Measurements from ENCODE around the gene NEFH. TPM values are rescaled to one million over a fixed set of nuclear protein-coding genes. Genes with fewer than 3 reads are reported as not detected.

The NEFH gene
- total RNA-seq, 2 experiments from 2014 or later: not detected

DNA sequence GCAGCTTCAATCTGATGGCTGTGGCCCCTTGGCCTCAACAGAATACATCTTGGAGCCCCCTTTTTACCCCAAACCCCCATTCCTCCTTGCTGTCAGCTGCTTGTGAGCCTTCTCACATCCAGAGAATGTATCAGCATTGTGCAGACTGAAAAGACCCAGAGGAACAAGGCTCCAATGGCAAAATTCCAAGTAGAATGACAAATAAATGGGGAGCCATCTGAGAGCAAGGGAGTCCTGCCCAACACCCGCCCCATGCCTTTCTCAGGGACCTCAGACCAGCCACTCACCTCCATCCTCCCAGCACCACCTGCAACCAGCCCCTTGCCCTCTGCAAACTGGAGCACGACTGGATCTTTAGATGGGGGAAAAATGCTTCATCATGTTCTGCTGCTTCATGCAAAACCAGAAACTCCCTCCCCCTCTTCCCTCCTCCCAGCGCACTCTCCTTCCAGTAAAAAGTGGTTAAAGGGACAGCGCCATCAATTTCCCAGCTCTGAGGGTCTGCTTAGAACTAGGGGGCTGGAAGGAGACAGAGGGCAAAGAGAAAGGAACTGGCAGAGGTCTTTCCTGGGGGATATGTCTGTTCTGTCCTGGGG, 2.2 kb upstream of the NEFH start:
- H3K9me2 ChIP-seq (ENCODE audit: insufficient read depth, low read length): no peaks in the 10 kb centered on the region
- intact Hi-C loops (cut with micrococcal nuclease; ENCODE audit: unreplicated experiment): no loop called here
- no peak for DNase-seq (ENCODE audit: low spot score)
- no peak overlapping the region for H3K27ac ChIP-seq (ENCODE audit: low read depth, low read length, poor library complexity, severe bottlenecking)
- H3K4me3 ChIP-seq (ENCODE audit: low read depth, low read length, poor library complexity, severe bottlenecking): no peak overlapping the region
- H3K4me2 ChIP-seq (ENCODE audit: low read length): no peak overlapping the region
- no peak for TF ChIP-seq EZH2phosphoT487 (IDR thresholded peaks at IDR 0.05; ENCODE audit: borderline replicate concordance, low read depth, low read length)
- TF ChIP-seq, protein P1, sequence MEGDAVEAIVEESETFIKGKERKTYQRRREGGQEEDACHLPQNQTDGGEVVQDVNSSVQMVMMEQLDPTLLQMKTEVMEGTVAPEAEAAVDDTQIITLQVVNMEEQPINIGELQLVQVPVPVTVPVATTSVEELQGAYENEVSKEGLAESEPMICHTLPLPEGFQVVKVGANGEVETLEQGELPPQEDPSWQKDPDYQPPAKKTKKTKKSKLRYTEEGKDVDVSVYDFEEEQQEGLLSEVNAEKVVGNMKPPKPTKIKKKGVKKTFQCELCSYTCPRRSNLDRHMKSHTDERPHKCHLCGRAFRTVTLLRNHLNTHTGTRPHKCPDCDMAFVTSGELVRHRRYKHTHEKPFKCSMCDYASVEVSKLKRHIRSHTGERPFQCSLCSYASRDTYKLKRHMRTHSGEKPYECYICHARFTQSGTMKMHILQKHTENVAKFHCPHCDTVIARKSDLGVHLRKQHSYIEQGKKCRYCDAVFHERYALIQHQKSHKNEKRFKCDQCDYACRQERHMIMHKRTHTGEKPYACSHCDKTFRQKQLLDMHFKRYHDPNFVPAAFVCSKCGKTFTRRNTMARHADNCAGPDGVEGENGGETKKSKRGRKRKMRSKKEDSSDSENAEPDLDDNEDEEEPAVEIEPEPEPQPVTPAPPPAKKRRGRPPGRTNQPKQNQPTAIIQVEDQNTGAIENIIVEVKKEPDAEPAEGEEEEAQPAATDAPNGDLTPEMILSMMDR (conservative IDR thresholded peaks at IDR 0.05; ENCODE audit: low read length): no peak
- BruUV-seq (replicated peaks): no TSS peak
- ChIA-PET POLR2A (no interaction called here), CTCF (ENCODE audit: unreplicated experiment) (no interaction called here)
- no peaks in the 10 kb centered on the region for H4K20me1 ChIP-seq (ENCODE audit: insufficient read depth, low read length)
- no peaks in the 10 kb centered on the region for H3K79me2 ChIP-seq (ENCODE audit: insufficient read depth, low read depth, low read length)
- peaks cover 16% of the 10 kb centered on the region for H3K4me1 ChIP-seq (ENCODE audit: insufficient read depth, low read length, poor library complexity, severe bottlenecking)
- no peaks in the 10 kb centered on the region for H3K36me3 ChIP-seq (ENCODE audit: insufficient read depth, low read length)
- H3K9me3 ChIP-seq (ENCODE audit: low read length): no peaks in the 10 kb centered on the region
- no peak overlapping the region for H2AFZ ChIP-seq (ENCODE audit: low read length)

GRCh38 chr22:29478326-29479276, 1.4 kb upstream of the NEFH start:
- TF ChIP-seq, protein P1 (conservative IDR thresholded peaks at IDR 0.05; ENCODE audit: low read length): no peak
- TF ChIP-seq EZH2phosphoT487 (IDR thresholded peaks at IDR 0.05; ENCODE audit: borderline replicate concordance, low read depth, low read length): no peak
- no TSS peak for BruUV-seq (replicated peaks)
- no peak overlapping the region for H3K27ac ChIP-seq (ENCODE audit: low read depth, low read length, poor library complexity, severe bottlenecking)
- intact Hi-C loops (cut with micrococcal nuclease; ENCODE audit: unreplicated experiment): no loop called here
- no peaks in the 10 kb centered on the region for H3K36me3 ChIP-seq (ENCODE audit: insufficient read depth, low read length)
- ChIA-PET POLR2A (no interaction called here), CTCF (ENCODE audit: unreplicated experiment) (no interaction called here)
- DNase-seq (ENCODE audit: low spot score): no peak
- H2AFZ ChIP-seq (ENCODE audit: low read length): no peak overlapping the region
- H3K79me2 ChIP-seq (ENCODE audit: insufficient read depth, low read depth, low read length): no peaks in the 10 kb centered on the region
- H4K20me1 ChIP-seq (ENCODE audit: insufficient read depth, low read length): no peaks in the 10 kb centered on the region
- no peak overlapping the region for H3K4me2 ChIP-seq (ENCODE audit: low read length)
- H3K9me3 ChIP-seq (ENCODE audit: low read length): no peaks in the 10 kb centered on the region
- H3K9me2 ChIP-seq (ENCODE audit: insufficient read depth, low read length): no peaks in the 10 kb centered on the region
- H3K4me3 ChIP-seq (ENCODE audit: low read depth, low read length, poor library complexity, severe bottlenecking): no peak overlapping the region
- H3K4me1 ChIP-seq (ENCODE audit: insufficient read depth, low read length, poor library complexity, severe bottlenecking): peaks cover 16% of the 10 kb centered on the region

GRCh38 chr22:29480262-29480511, 169 bp downstream of the NEFH start:
- Histone ChIP-seq H3K9me2 (ENCODE audit: insufficient read depth, low read length) (no peaks in the 10 kb centered on the region), H3K27ac (ENCODE audit: low read depth, low read length, poor library complexity, severe bottlenecking) (no peak overlapping the region), H3K4me3 (ENCODE audit: low read depth, low read length, poor library complexity, severe bottlenecking) (no peak overlapping the region), H2AFZ (ENCODE audit: low read length) (no peak overlapping the region), H3K4me1 (ENCODE audit: insufficient read depth, low read length, poor library complexity, severe bottlenecking) (peaks cover 15% of the 10 kb centered on the region), H3K4me2 (ENCODE audit: low read length) (no peak overlapping the region), H3K79me2 (ENCODE audit: insufficient read depth, low read depth, low read length) (no peaks in the 10 kb centered on the region), H3K9me3 (ENCODE audit: low read length) (no peaks in the 10 kb centered on the region), H4K20me1 (ENCODE audit: insufficient read depth, low read length) (no peaks in the 10 kb centered on the region), H3K36me3 (ENCODE audit: insufficient read depth, low read length) (no peaks in the 10 kb centered on the region)
- ChIA-PET CTCF (ENCODE audit: unreplicated experiment) (no interaction called here), POLR2A (no interaction called here)
- no TSS peak for BruUV-seq (replicated peaks)
- intact Hi-C loops (cut with micrococcal nuclease; ENCODE audit: unreplicated experiment): no loop called here
- TF ChIP-seq, protein P1 (conservative IDR thresholded peaks at IDR 0.05; ENCODE audit: low read length): no peak
- no peak for TF ChIP-seq EZH2phosphoT487 (IDR thresholded peaks at IDR 0.05; ENCODE audit: borderline replicate concordance, low read depth, low read length)
- no peak for DNase-seq (ENCODE audit: low spot score)
